ENCODE data around the gene CDC123. TPM values are rescaled to one million over a fixed set of nuclear protein-coding genes. Genes with fewer than 3 reads are reported as not detected.

Gene CDC123
- total and polyA plus RNA-seq, 2 of the 4 experiments (the other 2 are of a cell fraction): 100 to 203 TPM

GRCh38 chr10:12207114-12207513, 11.1 kb downstream of the CDC123 start:
- Histone ChIP-seq H3K4me2 (ENCODE audit: low read depth, low read length) (no peak overlapping the region), H3K4me1 (ENCODE audit: control insufficient read depth, insufficient read depth, low read length) (no peaks in the 10 kb centered on the region), H3K36me3 (ENCODE audit: control insufficient read depth, insufficient read depth, low read length) (peaks cover 51% of the 10 kb centered on the region), H4K91ac (ENCODE audit: insufficient read depth, low read depth, low read length) (no peak overlapping the region), H2AFZ (replicated peaks; ENCODE audit: low read length, poor library complexity) (no peak overlapping the region), H3K56ac (ENCODE audit: extremely low read depth, insufficient read depth, low read length) (no peak overlapping the region), H3K79me1 (ENCODE audit: low read depth in 1 of 2, low read length in 2 of 2) (peaks cover 31 to 39% of the 10 kb centered on the region in 2 experiments), H3K9me1 (ENCODE audit: insufficient read depth, low read length) (peaks cover 5% of the 10 kb centered on the region; the same call in 1 of the 2 replicates), H2BK20ac (ENCODE audit: low read depth, low read length) (no peak overlapping the region), H3K18ac (ENCODE audit: low read depth, low read length) (no peak overlapping the region), H3K23ac (ENCODE audit: low read depth, low read length) (no peak overlapping the region), H3K9ac (ENCODE audit: low read depth, low read length) (no peak overlapping the region), H2BK120ac (ENCODE audit: low read depth, low read length) (no peak overlapping the region), H3K14ac (replicated peaks; ENCODE audit: low read depth, low read length) (no peak overlapping the region), H3K4ac (ENCODE audit: low read depth, low read length) (no peak overlapping the region), H4K5ac (ENCODE audit: low read depth, low read length) (no peak overlapping the region), H2AK5ac (ENCODE audit: low read depth, low read length) (no peak overlapping the region), H4K8ac (ENCODE audit: low read depth in 2 of 2, low read length in 2 of 2) (no peak overlapping the region), H3K4me3 (ENCODE audit: insufficient read depth, low read depth, low read length) (no peak overlapping the region), H2BK5ac (ENCODE audit: low read depth, low read length, poor library complexity, severe bottlenecking) (no peak overlapping the region), H3K27ac (ENCODE audit: insufficient read depth, low read length) (no peak overlapping the region), H3K27me3 (ENCODE audit: control insufficient read depth, insufficient read depth, low read length) (no peaks in the 10 kb centered on the region), H4K20me1 (ENCODE audit: insufficient read depth, low read length) (peaks cover 10% of the 10 kb centered on the region; the same call in 1 of the 2 replicates), H2BK15ac (ENCODE audit: low read depth, low read length) (no peak overlapping the region), H3K9me3 (ENCODE audit: control insufficient read depth, insufficient read depth, low read length) (no peaks in the 10 kb centered on the region), H2AK9ac (replicated peaks; ENCODE audit: low read depth, low read length, poor library complexity) (no peak overlapping the region)
- TF ChIP-seq BHLHE40 (IDR thresholded peaks at IDR 0.05; ENCODE audit: low read depth, low read length) (no peak), CTCF (conservative IDR thresholded peaks at IDR 0.05; ENCODE audit: low read depth, low read length) (no peak), MAFK (IDR thresholded peaks at IDR 0.05; ENCODE audit: low read depth, low read length) (no peak), RCOR1 (IDR thresholded peaks at IDR 0.05; ENCODE audit: insufficient replicate concordance, low read length) (no peak), FOS (IDR thresholded peaks at IDR 0.05; ENCODE audit: low read depth, low read length) (no peak), MAZ (IDR thresholded peaks at IDR 0.05; ENCODE audit: borderline replicate concordance, low read depth, low read length) (no peak), POLR2A (IDR thresholded peaks at IDR 0.05; ENCODE audit: low read depth, low read length) (no peak), CHD1 (IDR thresholded peaks at IDR 0.05; ENCODE audit: low read depth, low read length) (no peak), RFX5 (IDR thresholded peaks at IDR 0.05; ENCODE audit: low read depth, low read length) (no peak), MXI1 (IDR thresholded peaks at IDR 0.05; ENCODE audit: borderline replicate concordance, low read depth, low read length) (no peak), ELK1 (IDR thresholded peaks at IDR 0.05; ENCODE audit: borderline replicate concordance, low read depth, low read length) (no peak), RAD21 (IDR thresholded peaks at IDR 0.05; ENCODE audit: low read length) (no peak), CEBPB (IDR thresholded peaks at IDR 0.05; ENCODE audit: low read depth, low read length) (no peak), NFE2L2 (IDR thresholded peaks at IDR 0.05; ENCODE audit: low read depth, low read length) (no peak), SMC3 (IDR thresholded peaks at IDR 0.05; ENCODE audit: low read depth, low read length) (no peak), USF2 (IDR thresholded peaks at IDR 0.05; ENCODE audit: low read depth, low read length) (no peak)
- no CpG with 5 or more reads among the region's 3 CpGs for WGBS, 2 experiments (ENCODE audit: extremely low coverage in 2 of 2, insufficient read length in 1 of 2)
- in situ Hi-C loops (cut with MboI; ENCODE audit: low sequenced_read_pairs) (no loop called here), dilution Hi-C loops (cut with HindIII; ENCODE audit: low sequenced_read_pairs, unreplicated experiment) (no loop called here), intact Hi-C loops (cut with micrococcal nuclease) (no loop called here)
- CTCF ChIA-PET: no interaction called here
- DNase-seq (no peak), ATAC-seq (ENCODE audit: low read depth) (no peak)
- POLR2A ChIA-PET (ENCODE audit: unreplicated experiment): no interaction called here
- BruUV-seq (replicated peaks): no TSS peak

Measured in IMR-90 (cell line).